Kidney (tissue), 14 donors: ENCODE measurements around the gene ARVCF. TPM values are rescaled to one million over a fixed set of nuclear protein-coding genes. Genes with fewer than 3 reads are reported as not detected.

Source experiments
- DNase-seq, 5 donors: peaks; one replicate each; pipeline ENCODE4 v3.0.0-alpha.2; 2013 to 2020
- FAIRE-seq: peaks from 2 replicates; lab custom pipeline; 2012; peaks lifted over from hg19 to GRCh38; lab: Jason Lieb, UNC
- H3K27ac ChIP-seq, 2 donors: one replicate each; pipeline ENCODE4 v1.7.0; 2013; ENCODE audit warnings: low read depth in 2 of 2, low read length in 2 of 2, inconsistent platforms in 1 of 2
- H3K27me3 ChIP-seq: one replicate; pipeline ENCODE4 v1.7.1; 2013; ENCODE audit warnings: low read length, inconsistent platforms; ENCODE audit not compliant: control insufficient read depth, insufficient read depth
- H3K36me3 ChIP-seq, 3 donors: one replicate each; pipeline versions ENCODE4 v1.7.0 to v1.7.1; 2013; ENCODE audit warnings: low read length in 3 of 3, control low read depth in 1 of 3, inconsistent platforms in 1 of 3; ENCODE audit not compliant: insufficient read depth in 3 of 3, control insufficient read depth in 2 of 3
- H3K4me1 ChIP-seq, 3 donors: one replicate each; pipeline versions ENCODE4 v1.7.0 to v1.7.1; 2013; ENCODE audit warnings: low read length in 3 of 3, inconsistent platforms in 1 of 3, low read depth in 1 of 3; ENCODE audit not compliant: control insufficient read depth in 2 of 3, insufficient read depth in 2 of 3
- H3K4me3 ChIP-seq, 3 donors: one replicate each; pipeline versions ENCODE4 v1.7.0 to v1.8.1; 2013; ENCODE audit warnings: low read length in 3 of 3, control low read depth in 1 of 3, inconsistent platforms in 1 of 3
- H3K9ac ChIP-seq, 3 donors: one replicate each; pipeline versions ENCODE4 v1.7.0 to v1.7.1; 2013; ENCODE audit warnings: low read length in 3 of 3, control low read depth in 1 of 3, inconsistent platforms in 1 of 3
- H3K9me3 ChIP-seq, 3 donors: one replicate each; pipeline versions ENCODE4 v1.7.0 to v1.7.1; 2013; ENCODE audit warnings: low read length in 3 of 3, control low read depth in 1 of 3, inconsistent platforms in 1 of 3; ENCODE audit not compliant: control insufficient read depth in 2 of 3, insufficient read depth in 1 of 3
- intact Hi-C: fragments of 100-400 bp; cut with DNase I; formaldehyde crosslinking; loops from one replicate; pipeline ENCODE4 v1.11.1; 2022
- polyA plus RNA-seq: library from polyadenylated mRNA; stranded (reverse); fragments of 350-450 nt; fragmentation: Illumina TruSeq; extraction: RNeasy Lipid Tissue Mini Kit (QIAGEN cat#74804); gene quantifications from one replicate; pipeline ENCODE4 v1.2.3, GENCODE V29; 2014; ENCODE audit warnings: low read depth, low replicate concordance; ENCODE audit not compliant: insufficient read depth
- total RNA-seq: library from RNA; stranded (reverse); fragmentation: NEBNext Ultra II Directional; extraction: Animal tissue kit (Norgen Biotek cat#: 25700); gene quantifications from one replicate; pipeline ENCODE4 v1.2.1, GENCODE V29; 2021
- TF ChIP-seq, protein P1 (sequence below): IDR thresholded peaks from 3 replicates; pipeline ENCODE4 v1.5.1; 2012; ENCODE audit warnings: mild to moderate bottlenecking, moderate library complexity, borderline replicate concordance; ENCODE audit not compliant: insufficient read depth; ENCODE audit errors: extremely low read depth
- donor health status: control.
- donor health status: control.
- donor health status: control.
- donor health status: control.
- donor health status: control.
- donor health status: DM: yes; HTN: yes; CAD: no.
- donor health status: Normal renal cell carcinoma (clear cell type).

Gene ARVCF
- total and polyA plus RNA-seq, 2 donors from 2014 or later, result 16.0 to 21.9 TPM

- intact Hi-C loops, result no loop called here
- no peak overlapping the region for H3K9ac ChIP-seq
- H3K4me1 ChIP-seq, result peaks cover 0 to 18% (median 0%) of the 10 kb centered on the region in 3 donors
- FAIRE-seq (no peak), DNase-seq (peak in 1 of 5 donors; percentile 66)
- H3K27me3 ChIP-seq, result no peaks in the 10 kb centered on the region
- H3K9me3 ChIP-seq, result no peaks in the 10 kb centered on the region
- TF ChIP-seq, protein P1, sequence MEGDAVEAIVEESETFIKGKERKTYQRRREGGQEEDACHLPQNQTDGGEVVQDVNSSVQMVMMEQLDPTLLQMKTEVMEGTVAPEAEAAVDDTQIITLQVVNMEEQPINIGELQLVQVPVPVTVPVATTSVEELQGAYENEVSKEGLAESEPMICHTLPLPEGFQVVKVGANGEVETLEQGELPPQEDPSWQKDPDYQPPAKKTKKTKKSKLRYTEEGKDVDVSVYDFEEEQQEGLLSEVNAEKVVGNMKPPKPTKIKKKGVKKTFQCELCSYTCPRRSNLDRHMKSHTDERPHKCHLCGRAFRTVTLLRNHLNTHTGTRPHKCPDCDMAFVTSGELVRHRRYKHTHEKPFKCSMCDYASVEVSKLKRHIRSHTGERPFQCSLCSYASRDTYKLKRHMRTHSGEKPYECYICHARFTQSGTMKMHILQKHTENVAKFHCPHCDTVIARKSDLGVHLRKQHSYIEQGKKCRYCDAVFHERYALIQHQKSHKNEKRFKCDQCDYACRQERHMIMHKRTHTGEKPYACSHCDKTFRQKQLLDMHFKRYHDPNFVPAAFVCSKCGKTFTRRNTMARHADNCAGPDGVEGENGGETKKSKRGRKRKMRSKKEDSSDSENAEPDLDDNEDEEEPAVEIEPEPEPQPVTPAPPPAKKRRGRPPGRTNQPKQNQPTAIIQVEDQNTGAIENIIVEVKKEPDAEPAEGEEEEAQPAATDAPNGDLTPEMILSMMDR, result no peak
- peak overlapping the region in 1 of 2 donors; percentile 27 for H3K27ac ChIP-seq
- H3K4me3 ChIP-seq, result no peak overlapping the region
- H3K36me3 ChIP-seq, result peaks cover 0 to 5% (median 0%) of the 10 kb centered on the region in 3 donors
Observed at GRCh38 chr22:20033045-20033706, 16.6 kb upstream of the ARVCF start.

DNA sequence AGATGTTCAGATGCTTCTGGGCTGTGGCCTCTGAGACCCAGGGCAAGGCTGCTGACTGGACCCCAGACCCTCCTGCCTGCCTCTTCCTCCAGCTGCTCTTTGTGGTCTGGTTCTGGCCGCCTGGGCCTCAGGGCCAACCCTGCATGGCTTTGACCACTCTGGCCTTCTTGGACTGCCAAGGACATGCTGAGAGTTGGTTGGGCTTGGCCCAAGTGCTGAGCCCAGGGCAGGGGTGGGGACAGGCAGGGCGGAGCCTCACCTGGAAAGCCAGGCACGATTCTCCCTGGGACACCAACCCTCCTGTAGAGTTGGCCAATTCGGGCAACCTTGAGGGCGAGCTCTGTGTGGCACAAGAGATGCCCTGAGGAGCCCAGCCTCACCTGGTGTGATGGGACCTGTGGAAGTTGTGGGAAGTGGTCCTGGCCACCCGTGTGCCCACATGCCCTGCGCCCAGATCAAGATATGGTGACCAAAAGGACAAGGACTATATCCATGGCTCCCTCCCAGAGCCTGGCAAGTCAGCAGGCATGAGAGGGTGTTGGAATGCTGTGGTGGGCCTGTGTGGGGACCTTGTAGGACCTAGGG is 15.9 kb upstream of the ARVCF start:
- Histone ChIP-seq H3K9ac (no peak overlapping the region), H3K4me3 (no peak overlapping the region), H3K4me1 (peaks cover 0 to 18% (median 0%) of the 10 kb centered on the region in 3 donors), H3K36me3 (peaks cover 0 to 5% (median 0%) of the 10 kb centered on the region in 3 donors), H3K27ac (peak overlapping the region in 1 of 2 donors; percentile 27), H3K9me3 (no peaks in the 10 kb centered on the region), H3K27me3 (no peaks in the 10 kb centered on the region)
- no peak for DNase-seq
- TF ChIP-seq, protein P1, result no peak
- no peak for FAIRE-seq
- intact Hi-C loops, result no loop called here

- no peak overlapping the region for H3K9ac ChIP-seq
- DNase-seq, result no peak
- peaks cover 0 to 4% (median 0%) of the 10 kb centered on the region in 3 donors for H3K36me3 ChIP-seq
- H3K27ac ChIP-seq, result no peak overlapping the region
- peaks cover 0 to 18% (median 0%) of the 10 kb centered on the region in 3 donors for H3K4me1 ChIP-seq
- H3K9me3 ChIP-seq, result no peaks in the 10 kb centered on the region
- no peaks in the 10 kb centered on the region for H3K27me3 ChIP-seq
- TF ChIP-seq, protein P1, result no peak
- intact Hi-C loops, result no loop called here
- FAIRE-seq, result no peak
- no peak overlapping the region for H3K4me3 ChIP-seq
Observed at GRCh38 chr22:20031732-20032406, 15.2 kb upstream of the ARVCF start.
